Mucosa of gallbladder (tissue), 1 donor: ENCODE results near the gene C11orf98. TPM values are rescaled to one million over a fixed set of nuclear protein-coding genes. Genes with fewer than 3 reads are reported as not detected.

ENCODE experiments used
- total RNA-seq: library from RNA; stranded (reverse); gene quantifications from one replicate; pipeline ENCODE4 v1.2.1, GENCODE V29; 2021
- donor health status: DM: no; HTN: no; CAD: no.

C11orf98 gene
- total RNA-seq, 1 donor from 2014 or later, result 50.8 TPM

Other genes with a start within 250 kb of the C11orf98 start
- 2.7 TPM for gene SCGB1A1, start 246.2 kb downstream of the C11orf98 start, total RNA-seq
- 549 TPM for gene AHNAK, start 118.4 kb downstream of the C11orf98 start, total RNA-seq
- 1,062 TPM for gene EEF1G, start 91.3 kb downstream of the C11orf98 start, total RNA-seq
- gene TUT1, start 73.7 kb downstream of the C11orf98 start, total RNA-seq, result 26.2 TPM
- gene MTA2, start 63.3 kb downstream of the C11orf98 start, total RNA-seq, result 87.6 TPM
- gene EML3, start 52.4 kb downstream of the C11orf98 start, total RNA-seq, result 66.1 TPM
- 9.9 TPM for gene ROM1, start 52.0 kb downstream of the C11orf98 start, total RNA-seq
- 60.7 TPM for gene B3GAT3, start 43.2 kb downstream of the C11orf98 start, total RNA-seq
- gene GANAB, start 18.6 kb downstream of the C11orf98 start, total RNA-seq, result 266 TPM
- 23.7 TPM for gene INTS5, start 11.9 kb downstream of the C11orf98 start, total RNA-seq
- gene CSKMT, start 102 bp upstream of the C11orf98 start, total RNA-seq, result 10.6 TPM
- gene UQCC3, start 6.5 kb upstream of the C11orf98 start, total RNA-seq, result 11.1 TPM
- 7.7 TPM for gene LBHD1, start 7.1 kb upstream of the C11orf98 start, total RNA-seq
- 86.9 TPM for gene UBXN1, start 13.9 kb upstream of the C11orf98 start, total RNA-seq
- 4.3 TPM for gene LRRN4CL, start 24.3 kb upstream of the C11orf98 start, total RNA-seq
- 108 TPM for gene BSCL2, start 42.2 kb upstream of the C11orf98 start, total RNA-seq
- 0.40 TPM for gene GNG3, start 42.5 kb upstream of the C11orf98 start, total RNA-seq
- 51.9 TPM for gene HNRNPUL2, start 62.2 kb upstream of the C11orf98 start, total RNA-seq
- 38.9 TPM for gene TTC9C, start 63.3 kb upstream of the C11orf98 start, total RNA-seq
- gene ZBTB3, start 89.0 kb upstream of the C11orf98 start, total RNA-seq, result 21.4 TPM
- gene POLR2G, start 96.4 kb upstream of the C11orf98 start, total RNA-seq, result 53.5 TPM
- gene TAF6L, start 106.2 kb upstream of the C11orf98 start, total RNA-seq, result 24.0 TPM
- gene TMEM179B, start 122.2 kb upstream of the C11orf98 start, total RNA-seq, result 67.8 TPM
- 19.9 TPM for gene TMEM223, start 126.8 kb upstream of the C11orf98 start, total RNA-seq
- gene NXF1, start 140.2 kb upstream of the C11orf98 start, total RNA-seq, result 85.7 TPM
- gene STX5, start 166.8 kb upstream of the C11orf98 start, total RNA-seq, result 48.8 TPM
- not detected for gene TEX54, start 167.6 kb upstream of the C11orf98 start, total RNA-seq
- gene WDR74, start 174.4 kb upstream of the C11orf98 start, total RNA-seq, result 31.6 TPM
- gene SLC3A2, start 215.7 kb upstream of the C11orf98 start, total RNA-seq, result 104 TPM